MM.1S (cell line): ENCODE results near the gene CDH22.

Experiments used
- DNase-seq: peaks from one replicate; pipeline ENCODE4 v3.0.0-alpha.2; 2015
- H2AFZ ChIP-seq: fragments of 300-600 bp; sonication (generic); 2 replicates; pipeline ENCODE4 v1.6.0; 2016; ENCODE audit warnings: antibody characterized with exemption, low read length
- H3F3A ChIP-seq: fragments of 300-600 bp; sonication (generic); 2 replicates; pipeline ENCODE4 v1.6.1; 2016; ENCODE audit warnings: mild to moderate bottlenecking, antibody characterized with exemption, low read length, moderate library complexity, mixed read lengths; ENCODE audit not compliant: insufficient read depth
- H3K27ac ChIP-seq: fragments of 300-600 bp; sonication (generic); 2 replicates; pipeline ENCODE4 v1.5.1; 2016; ENCODE audit warnings: mild to moderate bottlenecking, low read length
- H3K27me3 ChIP-seq: fragments of 300-600 bp; sonication (generic); replicated peaks from 2 replicates; pipeline ENCODE4 v1.6.0; 2016; ENCODE audit warnings: low read length; ENCODE audit not compliant: insufficient read depth
- H3K36me3 ChIP-seq: fragments of 300-600 bp; sonication (generic); replicated peaks from 2 replicates; pipeline ENCODE4 v1.6.1; 2016; ENCODE audit warnings: mild to moderate bottlenecking, low read length, mixed read lengths; ENCODE audit not compliant: insufficient read depth
- H3K4me1 ChIP-seq: fragments of 300-600 bp; sonication (generic); 2 replicates; pipeline ENCODE4 v1.6.1; 2016; ENCODE audit warnings: low read length, mixed read lengths
- H3K4me2 ChIP-seq: fragments of 300-600 bp; sonication (generic); 2 replicates; pipeline ENCODE4 v1.6.0; 2016; ENCODE audit warnings: low read depth, low read length
- H3K4me3 ChIP-seq: fragments of 300-600 bp; sonication (generic); 2 replicates; pipeline ENCODE4 v1.5.1; 2016; ENCODE audit warnings: low read length, mixed read lengths
- H3K79me2 ChIP-seq: fragments of 300-600 bp; sonication (generic); 2 replicates; pipeline ENCODE4 v1.6.1; 2016; ENCODE audit warnings: mixed run types, low read length, mixed read lengths
- H3K9ac ChIP-seq: fragments of 300-600 bp; sonication (generic); 2 replicates; pipeline ENCODE4 v1.6.1; 2016; ENCODE audit warnings: low read length, mixed read lengths
- H3K9me2 ChIP-seq: fragments of 300-600 bp; sonication (generic); replicated peaks from 2 replicates; pipeline ENCODE4 v1.6.1; 2016; ENCODE audit warnings: mild to moderate bottlenecking, low read length, mixed read lengths; ENCODE audit not compliant: insufficient read depth
- H3K9me3 ChIP-seq: fragments of 300-600 bp; sonication (generic); replicated peaks from 2 replicates; pipeline ENCODE4 v1.6.1; 2016; ENCODE audit warnings: mild to moderate bottlenecking, low read length, mixed read lengths; ENCODE audit not compliant: insufficient read depth
- H4K20me1 ChIP-seq: fragments of 300-600 bp; sonication (generic); 2 replicates; pipeline ENCODE4 v1.6.1; 2016; ENCODE audit warnings: mild to moderate bottlenecking, low read length, moderate library complexity, mixed read lengths; ENCODE audit not compliant: insufficient read depth
- CTCF ChIP-seq: fragments of 300-600 bp; sonication (generic); IDR thresholded peaks from 2 replicates; pipeline ENCODE4 v1.5.1; 2016; ENCODE audit warnings: antibody characterized with exemption, low read length, mixed read lengths
- EZH2 ChIP-seq: fragments of 300-600 bp; sonication (generic); optimal IDR thresholded peaks from 2 replicates; pipeline ENCODE3; 2017; ENCODE audit warnings: low read depth, mild to moderate bottlenecking, antibody characterized with exemption, low read length, mixed read lengths
- EZH2phosphoT487 ChIP-seq: fragments of 300-600 bp; sonication (generic); IDR thresholded peaks from 2 replicates; pipeline ENCODE4 v1.6.1; 2018; ENCODE audit warnings: antibody characterized with exemption, low read length

The CDH22 gene

DNA sequence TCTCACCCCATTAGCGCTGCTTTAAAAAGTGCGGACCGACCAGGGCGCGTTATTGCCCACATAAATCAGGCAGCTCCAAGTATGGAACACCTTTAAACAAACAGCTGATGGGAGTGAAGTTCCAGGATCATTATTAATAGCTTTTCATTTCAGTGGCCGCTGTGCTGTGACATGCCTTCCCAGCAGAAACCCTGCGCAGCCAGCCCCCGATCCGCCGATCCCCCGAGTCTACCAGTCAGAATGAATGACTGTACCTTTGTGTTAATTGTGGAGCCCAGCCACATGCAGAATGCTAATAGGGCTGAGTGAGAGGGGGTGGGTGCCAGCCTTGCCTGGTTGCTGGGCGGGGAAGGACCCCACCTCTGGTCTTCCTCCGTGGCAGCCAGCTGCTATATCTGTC, 21.9 kb downstream of the CDH22 start:
- Histone ChIP-seq H3K4me3 (no peak overlapping the region), H3K79me2 (no peaks in the 10 kb centered on the region), H3K36me3 (no peaks in the 10 kb centered on the region), H3F3A (no peaks in the 10 kb centered on the region), H3K4me1 (no peaks in the 10 kb centered on the region), H4K20me1 (no peaks in the 10 kb centered on the region), H3K9ac (no peak overlapping the region), H3K9me3 (no peaks in the 10 kb centered on the region), H2AFZ (no peak overlapping the region), H3K4me2 (no peak overlapping the region), H3K27ac (no peak overlapping the region), H3K9me2 (no peaks in the 10 kb centered on the region), H3K27me3 (peaks cover 93% of the 10 kb centered on the region)
- no peak for DNase-seq
- no peak for TF ChIP-seq CTCF
- no peak for TF ChIP-seq EZH2
- TF ChIP-seq EZH2phosphoT487 = no peak

DNA sequence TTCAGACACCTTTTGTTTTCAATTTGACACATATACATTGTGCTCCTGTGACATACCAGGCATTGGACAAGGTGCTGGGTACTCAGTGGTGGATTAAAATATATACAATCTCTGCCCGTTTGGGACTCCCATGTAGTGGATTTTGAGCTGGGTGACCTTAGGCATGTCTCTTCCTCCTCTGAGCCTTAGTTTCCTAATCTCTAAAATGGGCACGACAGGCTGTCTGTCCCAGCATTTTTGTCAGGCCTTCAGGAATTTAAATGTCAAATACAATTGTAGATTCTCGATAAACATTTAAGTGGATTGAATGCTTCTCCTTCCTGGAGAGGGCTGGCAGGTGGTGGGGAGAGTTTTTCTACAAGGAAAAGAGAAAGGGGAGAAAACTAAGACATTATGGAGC, 22.6 kb downstream of the CDH22 start:
- no peak overlapping the region for H3K4me3 ChIP-seq
- TF ChIP-seq CTCF = no peak
- TF ChIP-seq EZH2 = no peak
- no peak for TF ChIP-seq EZH2phosphoT487
- H2AFZ ChIP-seq = no peak overlapping the region
- H3F3A ChIP-seq = no peaks in the 10 kb centered on the region
- no peaks in the 10 kb centered on the region for H3K79me2 ChIP-seq
- H3K27ac ChIP-seq = no peak overlapping the region
- H3K9me3 ChIP-seq = no peaks in the 10 kb centered on the region
- no peaks in the 10 kb centered on the region for H3K9me2 ChIP-seq
- DNase-seq = no peak
- no peaks in the 10 kb centered on the region for H4K20me1 ChIP-seq
- H3K4me2 ChIP-seq = no peak overlapping the region
- H3K9ac ChIP-seq = no peak overlapping the region
- H3K27me3 ChIP-seq = peaks cover 97% of the 10 kb centered on the region
- H3K36me3 ChIP-seq = no peaks in the 10 kb centered on the region
- H3K4me1 ChIP-seq = no peaks in the 10 kb centered on the region

GRCh38 chr20:46285072-46285471, 23.2 kb downstream of the CDH22 start:
- Histone ChIP-seq H2AFZ (no peak overlapping the region), H3K9me3 (no peaks in the 10 kb centered on the region), H3K4me2 (no peak overlapping the region), H3K4me1 (no peaks in the 10 kb centered on the region), H3K36me3 (no peaks in the 10 kb centered on the region), H3K4me3 (no peak overlapping the region), H3K79me2 (no peaks in the 10 kb centered on the region), H3F3A (no peaks in the 10 kb centered on the region), H3K27me3 (peaks cover 95% of the 10 kb centered on the region), H4K20me1 (no peaks in the 10 kb centered on the region), H3K27ac (no peak overlapping the region), H3K9ac (no peak overlapping the region), H3K9me2 (no peaks in the 10 kb centered on the region)
- TF ChIP-seq CTCF (no peak), EZH2phosphoT487 (no peak)
- DNase-seq = no peak
